Keratinocyte (primary cell): ENCODE data around the gene ACSM2B.
"Not testable (repeated sequence)": the region's sequence is repeated elsewhere in the genome, so short reads cannot be mapped to it uniquely, and the experiment has no call there.

ENCODE experiments used
- CTCF ChIP-seq, 3 experiments: IDR thresholded peaks in 1 of 3; conservative IDR thresholded peaks in 1 of 3; optimal IDR thresholded peaks in 1 of 3; 2 replicates in 2 of 3; 3 replicates in 1 of 3; pipeline versions ENCODE3 to v1.5.1; 2011; ENCODE audit warnings: low read length in 3 of 3, mild to moderate bottlenecking in 3 of 3, moderate library complexity in 2 of 3, control low read depth in 1 of 3, inconsistent platforms in 1 of 3; ENCODE audit not compliant: insufficient read depth in 2 of 3; ENCODE audit errors: extremely low read depth in 1 of 3
- EZH2 ChIP-seq: IDR thresholded peaks from one replicate; pipeline ENCODE4 v1.6.1; 2012; ENCODE audit warnings: inconsistent platforms, mild to moderate bottlenecking, low read length, moderate library complexity

- TF ChIP-seq EZH2; CTCF (optimal IDR thresholded peaks at IDR 0.05 in 1 of 3, IDR thresholded peaks at IDR 0.05 in 1 of 3, conservative IDR thresholded peaks at IDR 0.05 in 1 of 3; ENCODE audit: extremely low read depth in 1 of 3, insufficient read depth in 2 of 3, low read length in 3 of 3): not testable (repeated sequence)
Observed at GRCh38 chr16:20586112-20586511, 9.9 kb upstream of the ACSM2B start.
